Hematopoietic multipotent progenitor cell treated with erythropoietin and hydrocortisone succinate and interleukin-3 and kit ligand, for 6 days (in vitro differentiated cells): ENCODE data around the gene ATOH7.
A peak's percentile ranks its signal among the peaks of the same experiment; 100 is the strongest.
"Not testable (repeated sequence)": the region's sequence is repeated elsewhere in the genome, so short reads cannot be mapped to it uniquely, and the experiment has no call there.

ENCODE experiments used
- DNase-seq: peaks from one replicate; pipeline ENCODE4 v3.0.0-alpha.2; 2015

The ATOH7 gene

DNA sequence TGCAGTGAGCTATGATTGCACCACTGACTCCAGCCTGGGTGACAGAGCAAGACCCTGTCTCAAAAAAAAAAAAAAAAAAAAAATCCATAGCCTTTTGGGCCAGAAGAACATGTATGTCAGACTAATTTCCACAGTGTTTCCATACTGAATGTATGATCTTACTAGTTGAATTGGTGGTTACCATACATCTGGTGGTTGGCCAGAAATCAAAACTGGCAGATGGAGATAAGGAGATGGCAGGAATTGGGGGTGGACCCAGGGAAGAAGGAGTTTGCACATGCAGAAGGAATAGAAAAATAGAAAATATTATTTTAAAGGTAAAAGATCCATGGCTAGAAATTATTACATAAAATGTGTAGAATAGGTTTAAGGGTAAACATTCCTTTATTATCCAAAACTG, 3.7 kb upstream of the ATOH7 start:
- peak; percentile 13 for DNase-seq

DNA sequence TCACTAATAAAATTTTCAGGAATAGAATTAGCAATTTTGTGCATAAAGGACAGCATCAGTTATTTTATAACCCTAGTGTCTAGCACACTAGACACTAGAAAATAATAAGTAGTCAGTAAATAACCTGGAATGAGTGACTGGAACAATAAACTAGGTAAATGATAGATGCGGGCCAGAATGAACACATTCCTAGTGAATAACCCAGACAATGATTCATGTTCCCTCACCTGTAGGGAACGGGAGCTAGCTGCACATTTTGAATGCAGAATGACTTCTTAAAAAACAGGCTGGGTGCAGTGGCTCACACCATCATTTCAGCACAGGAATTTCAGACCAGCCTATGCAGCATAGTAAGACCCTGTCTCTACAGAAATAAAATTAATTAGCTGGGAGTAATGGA, 3.2 kb upstream of the ATOH7 start:
- no peak for DNase-seq

DNA sequence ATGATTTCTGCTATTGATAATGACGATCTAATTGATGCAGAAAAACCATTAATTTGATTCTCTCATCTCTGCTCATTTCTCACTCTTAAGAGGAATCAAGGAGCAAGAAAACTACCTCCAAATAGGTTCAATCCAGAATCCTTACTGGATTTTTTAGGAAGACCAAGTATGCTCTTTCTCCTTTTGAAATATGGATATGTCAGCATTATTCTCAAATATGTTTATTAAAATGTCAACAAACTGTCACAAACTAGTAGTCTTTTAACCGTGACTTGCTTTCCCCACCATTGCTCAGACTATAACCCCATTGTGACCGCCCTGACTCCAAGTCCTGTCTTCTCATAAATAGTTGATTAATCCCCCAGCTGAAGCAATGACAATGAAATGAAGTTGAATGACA, 1.1 kb upstream of the ATOH7 start:
- no peak for DNase-seq

DNA sequence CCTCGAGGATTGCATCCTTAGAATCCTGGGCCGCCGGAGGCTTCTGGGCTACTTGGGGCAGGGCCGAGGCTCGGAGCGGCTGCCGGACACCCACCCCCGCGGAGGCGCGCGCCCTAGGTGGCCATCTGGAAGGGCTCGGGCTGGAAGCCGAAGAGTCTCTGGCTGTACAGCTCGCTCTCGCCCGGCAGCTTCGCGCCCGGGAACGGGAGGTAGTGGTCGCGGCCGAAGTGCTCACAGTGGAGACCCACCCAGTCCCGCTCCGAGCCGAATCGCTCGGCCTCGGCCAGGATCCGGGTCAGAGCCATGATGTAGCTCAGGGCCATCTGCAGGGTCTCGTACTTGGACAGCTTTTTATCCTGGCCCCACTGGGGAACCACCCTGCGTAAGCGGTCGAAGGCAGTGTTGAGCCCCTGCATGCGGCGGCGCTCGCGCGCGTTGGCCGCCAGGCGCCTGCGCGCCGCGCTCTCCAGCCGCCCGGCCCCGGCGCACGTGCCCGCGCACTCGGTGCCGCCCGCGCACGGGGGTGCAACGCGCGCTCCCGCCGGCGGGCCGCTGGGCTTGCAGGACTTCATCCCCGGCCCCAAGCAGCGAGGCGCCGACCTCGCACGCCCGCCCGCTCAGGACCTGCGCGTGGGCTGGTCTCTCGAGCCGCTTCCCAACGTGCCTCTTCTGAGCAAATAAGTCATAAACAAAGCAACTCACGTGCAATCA, 652 bp downstream of the ATOH7 start:
- DNase-seq, result peak; percentile 66

DNA sequence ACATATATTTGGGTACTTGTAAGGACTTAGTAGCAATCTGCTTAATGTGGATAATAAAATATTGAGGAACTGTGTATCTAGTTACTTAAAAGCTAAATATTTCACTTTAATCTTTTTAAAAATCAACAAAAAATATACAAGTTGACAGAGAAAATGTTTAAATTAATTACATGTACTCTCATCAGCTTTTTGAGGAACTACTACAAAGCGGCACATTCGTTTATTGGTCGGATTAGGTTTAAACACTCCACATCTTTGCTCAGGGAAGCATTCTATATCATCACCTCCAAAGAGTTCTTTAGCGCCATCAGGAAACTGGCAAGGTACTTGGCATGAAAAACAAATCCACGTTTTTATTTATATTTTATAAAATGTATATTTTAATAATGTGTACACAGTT, 1.6 kb downstream of the ATOH7 start:
- DNase-seq, result no peak

DNA sequence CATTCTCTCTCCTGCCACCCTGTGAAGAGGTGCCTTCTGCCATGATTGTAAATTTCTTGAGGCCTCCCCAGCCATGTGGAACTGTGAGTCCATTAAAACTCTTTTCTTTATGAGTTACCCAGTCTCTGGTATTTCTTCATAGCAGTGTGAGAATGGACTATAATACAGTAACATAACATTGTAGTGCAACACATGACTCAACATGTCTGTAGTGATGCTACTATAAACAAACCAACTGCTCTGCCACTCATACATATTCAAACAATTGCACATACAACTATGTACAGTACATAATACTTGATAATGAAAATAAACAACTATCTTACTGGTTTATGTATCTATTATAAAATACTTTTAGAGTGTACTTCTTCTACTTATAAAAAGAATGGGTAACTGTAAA, 7.1 kb downstream of the ATOH7 start:
- DNase-seq, result no peak

DNA sequence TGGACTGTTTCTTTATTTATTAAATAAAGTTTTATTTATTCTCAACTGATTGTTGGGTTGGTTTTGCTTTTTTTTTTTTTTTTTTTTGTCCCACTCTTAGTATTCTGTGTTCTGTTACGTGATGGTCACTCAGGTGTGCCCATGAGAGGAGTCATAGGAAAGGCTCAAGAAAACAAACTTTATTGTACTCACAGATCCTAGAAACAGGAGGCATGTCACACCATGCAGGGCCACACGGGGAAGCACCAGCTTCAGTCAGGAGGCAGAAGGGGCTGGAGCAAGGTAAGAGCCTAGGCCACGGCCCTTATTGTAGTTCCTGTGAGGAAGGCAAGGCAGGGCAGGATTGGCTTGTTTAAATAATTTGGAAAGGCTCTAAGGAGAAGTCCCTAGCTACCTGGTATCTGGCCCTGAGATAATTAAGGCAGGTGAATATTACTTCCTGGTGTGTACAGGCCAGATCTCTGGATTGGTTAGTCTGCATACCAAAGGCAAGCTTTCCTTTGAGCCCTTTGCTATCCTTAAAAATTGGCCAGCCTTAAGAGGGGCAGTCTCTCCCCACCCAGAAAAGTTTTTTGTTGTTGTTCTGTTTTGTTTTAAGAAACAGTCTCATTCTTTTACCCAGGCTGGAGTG, 8.3 kb downstream of the ATOH7 start:
- peak; percentile 33 for DNase-seq

DNA sequence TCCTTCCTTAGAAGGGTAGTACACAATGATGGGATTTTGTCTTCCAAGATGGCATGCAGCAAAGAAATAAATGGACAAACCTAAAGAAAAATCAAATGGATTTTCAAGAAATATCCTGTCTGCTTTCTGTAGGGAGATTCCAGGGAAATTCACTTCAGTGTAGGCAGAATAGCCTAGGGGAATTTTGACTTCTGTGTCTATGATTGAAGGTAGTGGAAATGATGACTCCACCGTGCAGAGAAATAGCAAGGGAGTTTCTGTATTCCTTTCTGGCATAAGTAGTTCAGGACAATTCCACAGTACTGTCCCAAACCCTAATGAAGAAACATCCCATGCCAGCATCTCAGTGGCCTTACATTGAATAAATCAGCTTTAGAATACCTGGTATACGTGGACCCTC, 9.5 kb downstream of the ATOH7 start:
- DNase-seq, result no peak

DNA sequence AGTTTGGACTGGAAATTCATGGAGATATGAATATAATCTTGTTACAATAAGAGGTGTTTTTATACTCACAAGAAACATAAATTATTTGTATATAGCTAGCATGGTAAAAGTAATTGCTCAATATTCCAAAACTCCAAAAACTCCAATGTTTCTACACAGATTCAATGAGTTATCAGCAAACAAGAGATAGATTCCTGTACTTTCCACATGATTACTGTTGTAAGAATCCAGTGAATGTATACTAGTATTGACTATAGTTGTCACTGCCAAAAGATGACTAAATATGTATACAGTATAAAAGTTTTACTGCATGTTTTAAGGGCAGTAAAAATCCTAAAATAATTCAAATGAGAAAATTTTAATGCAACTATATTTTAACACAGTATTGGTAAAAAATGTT, 10.7 kb downstream of the ATOH7 start:
- DNase-seq, result no peak

DNA sequence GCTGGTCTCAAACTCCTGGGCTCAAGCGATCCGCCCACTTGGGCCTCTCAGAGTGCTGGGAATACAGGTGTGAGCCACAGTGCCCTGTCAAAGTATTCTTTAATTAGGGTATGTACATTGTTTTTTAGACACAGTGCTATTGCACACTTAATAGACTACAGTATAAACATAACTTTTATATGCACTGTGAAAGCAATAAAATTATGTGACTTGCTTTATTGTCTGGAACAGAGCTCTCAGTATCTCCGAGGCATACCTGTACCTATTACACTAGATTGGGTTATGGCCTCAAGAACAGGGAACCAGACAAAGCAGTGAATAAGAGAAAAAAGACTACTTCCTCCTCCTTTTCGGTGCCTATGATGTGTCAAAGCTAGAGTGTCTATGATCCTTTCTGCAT, 13.1 kb downstream of the ATOH7 start:
- DNase-seq, result no peak

DNA sequence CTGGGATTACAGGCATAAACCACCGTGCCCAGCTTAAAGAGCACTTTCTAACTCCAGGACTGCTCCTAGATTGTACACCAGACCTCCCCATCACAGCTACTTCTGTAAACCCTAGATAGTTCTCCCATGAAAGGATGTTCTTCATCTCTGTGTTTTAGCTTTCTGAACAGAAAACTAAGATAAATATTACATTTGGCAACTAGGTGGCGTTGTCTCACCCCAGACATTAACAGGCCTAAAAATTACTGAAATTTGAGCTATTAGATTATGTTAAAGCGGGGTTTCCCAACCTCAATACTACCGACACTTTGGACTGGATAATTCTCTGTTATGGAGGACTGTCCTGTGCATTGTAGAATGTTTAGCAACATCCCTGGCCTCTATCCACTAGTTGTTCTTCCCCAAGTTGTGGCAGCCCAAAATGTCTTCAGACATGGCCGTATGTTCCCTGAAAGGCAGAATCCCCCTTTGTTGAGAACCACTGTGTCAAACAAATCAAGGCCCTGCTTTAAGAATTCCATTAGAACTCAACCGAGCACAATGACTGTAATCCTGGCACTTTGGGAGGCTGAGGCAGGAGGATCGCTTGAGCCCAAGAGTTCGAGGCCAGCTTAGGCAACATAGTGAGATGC, 19.1 kb downstream of the ATOH7 start:
- DNase-seq, result peak; percentile 63

DNA sequence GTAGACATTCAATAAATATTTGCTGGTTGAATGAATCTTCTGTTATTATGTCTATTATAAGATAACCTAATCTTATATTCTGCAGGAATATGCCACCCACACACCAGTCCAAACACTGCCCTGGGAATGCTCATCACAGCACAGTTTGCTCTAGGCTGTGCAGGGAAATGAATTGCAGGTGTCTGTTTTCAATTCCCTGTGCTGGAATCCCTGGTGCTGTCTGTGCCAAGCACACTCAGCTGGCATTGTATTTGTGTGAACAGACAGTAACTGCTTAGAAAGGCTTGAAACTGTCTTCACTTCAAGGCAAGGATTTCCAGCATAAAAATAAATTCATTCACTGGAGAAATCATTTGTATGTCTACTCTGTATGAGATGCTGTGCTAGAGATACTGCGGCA, 20.2 kb downstream of the ATOH7 start:
- DNase-seq, result no peak

DNA sequence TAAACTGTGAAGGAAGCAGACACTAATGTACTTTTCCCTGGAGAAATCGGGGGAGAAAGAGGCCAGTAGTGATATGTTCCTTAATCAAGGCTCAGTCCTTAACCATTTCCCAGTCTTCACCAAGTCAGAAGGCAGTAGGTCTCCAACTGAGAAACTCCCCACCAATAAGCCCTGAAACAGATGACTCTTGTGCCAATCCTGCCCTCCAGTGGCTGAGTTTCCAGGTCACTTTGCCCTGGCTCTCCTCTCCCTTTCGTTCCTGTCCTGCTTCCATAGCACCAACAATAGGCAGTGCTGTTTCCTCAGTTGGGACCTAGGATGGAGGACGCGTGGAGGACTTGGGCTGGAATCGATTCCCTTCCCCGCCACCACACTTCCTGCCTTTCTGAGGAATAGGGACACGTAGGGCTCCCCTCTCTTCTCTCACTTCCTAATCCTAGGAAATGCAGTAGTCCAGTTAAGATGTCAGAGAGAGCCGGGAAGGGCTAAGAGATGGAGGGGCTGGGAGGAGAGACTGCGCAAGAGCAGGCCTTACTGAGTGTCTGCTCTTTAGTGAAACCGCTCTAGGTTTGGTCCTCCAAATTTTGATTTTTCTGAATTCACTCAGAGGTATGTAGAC, 23.4 kb downstream of the ATOH7 start:
- peak; percentile 76 for DNase-seq

DNA sequence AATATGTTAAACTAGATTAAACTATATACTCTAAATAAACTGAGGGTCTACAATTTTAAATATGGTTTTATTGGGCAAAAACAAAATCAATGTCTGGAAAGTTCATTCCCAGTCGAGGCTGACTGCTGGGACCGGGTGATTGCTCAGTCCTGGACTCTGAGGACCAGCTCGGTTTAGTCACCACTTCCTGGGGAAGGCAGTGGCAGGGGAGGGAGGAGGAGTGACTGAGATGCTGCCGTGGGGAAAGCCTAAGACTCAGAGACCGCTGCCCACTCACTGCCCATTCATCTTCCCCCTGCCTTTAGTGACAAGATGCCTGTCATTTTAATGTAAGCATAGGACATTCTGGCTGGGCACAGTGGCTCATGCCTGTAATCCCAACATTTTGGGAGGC, 29.0 kb downstream of the ATOH7 start:
- peak; percentile 9 for DNase-seq

DNA sequence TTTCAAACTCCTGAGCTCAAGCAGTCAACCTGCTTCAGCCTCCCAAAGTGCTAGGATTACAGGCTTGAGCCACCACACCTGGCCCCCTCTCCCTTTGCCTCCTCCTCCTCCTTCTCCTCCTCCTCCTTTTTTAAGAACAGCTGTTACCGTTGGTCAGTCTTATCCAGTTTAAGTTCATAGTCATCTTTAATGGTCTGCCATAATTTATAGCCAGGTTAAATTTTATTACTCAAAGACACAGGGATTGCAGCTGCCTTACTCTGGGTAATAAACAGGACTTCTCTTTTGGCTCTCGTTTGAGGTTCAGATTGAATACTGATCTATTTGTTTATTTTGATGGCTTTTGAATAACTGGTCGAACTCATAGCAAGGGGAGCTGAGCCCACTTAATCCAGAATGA, 35.2 kb downstream of the ATOH7 start:
- no peak for DNase-seq

DNA sequence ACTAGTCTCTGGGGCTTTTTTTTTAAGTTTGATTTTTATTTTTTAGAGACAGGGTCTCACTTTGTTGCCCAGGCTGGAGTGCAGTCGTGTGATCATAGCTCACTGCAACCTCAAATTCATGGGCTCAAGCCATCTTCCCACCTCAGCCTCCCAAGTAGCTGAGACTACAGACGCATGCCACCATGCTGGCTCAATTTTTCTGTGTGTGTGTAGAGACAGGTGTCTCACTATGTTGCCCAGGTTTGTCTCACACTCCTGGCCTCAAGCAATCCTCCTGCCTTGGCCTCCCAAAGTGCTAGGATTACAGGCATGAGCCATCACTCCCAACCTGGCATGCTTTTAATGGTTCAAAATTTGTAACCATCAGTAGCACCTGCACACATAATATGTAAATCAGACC, 36.1 kb downstream of the ATOH7 start:
- not testable (repeated sequence) for DNase-seq

DNA sequence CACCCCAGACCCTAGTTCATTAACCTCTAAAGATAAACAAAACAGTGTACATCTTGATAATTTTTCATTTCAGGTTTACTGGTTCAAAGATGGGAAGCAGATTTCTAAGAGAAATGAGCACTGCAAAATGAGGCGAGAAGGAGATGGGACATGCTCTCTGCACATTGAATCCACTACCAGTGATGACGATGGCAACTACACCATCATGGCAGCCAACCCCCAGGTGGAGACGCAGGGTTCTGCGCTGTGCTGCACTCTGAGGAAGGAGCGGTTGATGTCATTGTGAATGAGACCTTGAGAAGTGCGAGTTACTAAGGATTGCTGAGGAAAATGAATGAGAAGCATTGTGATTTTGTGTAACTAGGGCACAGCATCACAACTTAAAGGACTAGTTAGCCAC, 37.6 kb downstream of the ATOH7 start:
- no peak for DNase-seq

DNA sequence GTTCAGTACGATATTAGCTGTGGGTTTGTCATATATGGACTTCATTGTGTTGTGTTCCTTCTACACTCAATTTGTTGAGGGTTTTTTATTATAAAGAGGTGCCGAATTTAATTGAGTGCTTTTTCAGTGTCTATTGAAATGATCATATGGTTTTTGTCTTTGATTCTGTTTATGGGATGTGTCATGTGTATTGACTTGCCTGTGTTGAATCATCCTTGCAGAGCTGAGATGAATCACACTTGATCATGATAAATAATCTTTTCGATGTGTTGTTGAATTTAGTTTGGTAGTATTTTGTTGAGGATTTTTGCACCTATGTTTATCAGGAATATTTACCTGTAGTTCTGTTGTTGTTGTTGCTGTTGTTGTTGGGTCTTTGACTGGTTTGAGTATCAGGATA, 39.8 kb downstream of the ATOH7 start:
- no peak for DNase-seq

DNA sequence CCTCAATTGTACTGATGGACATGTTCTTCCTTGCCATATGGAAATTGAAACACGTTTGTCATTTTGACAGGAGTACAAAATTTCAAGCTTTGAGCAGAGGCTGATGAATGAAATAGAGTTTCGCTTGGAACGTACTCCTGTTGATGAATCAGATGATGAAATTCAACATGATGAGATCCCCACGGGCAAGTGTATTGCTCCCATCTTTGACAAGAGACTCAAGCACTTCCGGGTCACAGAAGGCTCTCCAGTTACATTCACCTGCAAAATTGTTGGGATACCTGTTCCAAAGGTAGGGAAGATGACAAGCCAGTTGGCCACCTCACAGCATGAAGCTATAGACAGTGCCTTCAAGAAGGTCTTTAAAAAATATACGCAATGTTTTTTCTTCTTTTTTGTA, 43.1 kb downstream of the ATOH7 start:
- no peak for DNase-seq

DNA sequence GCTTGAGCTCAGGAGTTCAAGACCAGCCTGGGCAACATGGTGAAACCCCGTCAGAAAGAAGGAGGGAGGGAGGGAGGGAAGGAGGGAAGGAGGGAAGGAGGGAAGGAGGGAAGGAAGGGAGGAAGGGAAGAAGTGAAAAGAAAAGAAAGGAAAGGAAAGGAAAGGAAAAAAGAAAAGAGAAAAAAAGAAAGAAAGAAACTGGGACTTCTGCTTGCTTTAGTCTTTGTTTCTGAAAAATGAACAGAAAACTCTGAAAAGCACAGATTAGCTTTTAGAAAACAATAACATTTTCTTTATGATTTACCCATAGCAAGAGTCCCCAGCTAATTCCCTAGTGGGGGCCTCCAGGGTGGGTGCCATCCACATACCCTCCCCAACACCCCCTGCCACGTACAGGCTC, 46.8 kb downstream of the ATOH7 start:
- DNase-seq, result no peak

DNA sequence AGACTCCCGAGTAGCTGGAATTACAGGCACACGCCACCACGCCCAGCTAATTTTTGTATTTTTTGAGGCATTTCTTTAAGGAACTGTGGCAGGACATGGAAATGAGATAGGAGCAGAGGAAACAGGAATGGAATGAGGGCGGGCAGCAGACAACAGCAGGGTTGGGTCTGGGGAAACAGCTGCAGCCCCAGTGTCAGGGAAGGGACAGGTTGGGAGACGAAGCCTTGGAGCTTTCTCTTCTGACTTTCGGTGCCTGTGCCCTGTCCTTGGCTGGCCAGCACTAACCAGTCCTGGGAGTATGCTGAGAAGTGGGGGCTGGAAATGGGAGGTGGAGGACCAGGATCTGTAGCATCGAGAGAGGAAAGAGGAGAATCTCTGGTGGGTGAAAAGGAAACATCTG, 47.4 kb downstream of the ATOH7 start:
- no peak for DNase-seq
